Peyer's patch (tissue), 4 donors: ENCODE data around the gene CCL19.
"Not testable (repeated sequence)": the region's sequence is repeated elsewhere in the genome, so short reads cannot be mapped to it uniquely, and the experiment has no call there.

Experiments used
- CTCF ChIP-seq, 6 experiments: fragments of 450-650 bp in 4 of 6; fragments of 200-600 bp in 2 of 6; sonication (generic) in 1 of 6; IDR thresholded peaks; one replicate each; pipeline ENCODE4 v1.5.1; 2017 to 2019; ENCODE audit warnings: antibody characterized with exemption in 6 of 6, mild to moderate bottlenecking in 3 of 6, moderate library complexity in 1 of 6
- POLR2A ChIP-seq, 2 donors: fragments of 450-650 bp; IDR thresholded peaks; one replicate each; pipeline ENCODE4 v1.5.1; 2017; ENCODE audit warnings: antibody characterized with exemption in 2 of 2, mild to moderate bottlenecking in 2 of 2, moderate library complexity in 2 of 2

- not testable (repeated sequence) for TF ChIP-seq POLR2A, CTCF (IDR thresholded peaks at IDR 0.05)
Observed at GRCh38 chr9:34740176-34740575, 49.1 kb upstream of the CCL19 start.
